ENCODE results near the gene ALAD. TPM values are rescaled to one million over a fixed set of nuclear protein-coding genes. Genes with fewer than 3 reads are reported as not detected.

Gene ALAD
- polyA plus RNA-seq, 1 experiment = 11.8 TPM

DNA sequence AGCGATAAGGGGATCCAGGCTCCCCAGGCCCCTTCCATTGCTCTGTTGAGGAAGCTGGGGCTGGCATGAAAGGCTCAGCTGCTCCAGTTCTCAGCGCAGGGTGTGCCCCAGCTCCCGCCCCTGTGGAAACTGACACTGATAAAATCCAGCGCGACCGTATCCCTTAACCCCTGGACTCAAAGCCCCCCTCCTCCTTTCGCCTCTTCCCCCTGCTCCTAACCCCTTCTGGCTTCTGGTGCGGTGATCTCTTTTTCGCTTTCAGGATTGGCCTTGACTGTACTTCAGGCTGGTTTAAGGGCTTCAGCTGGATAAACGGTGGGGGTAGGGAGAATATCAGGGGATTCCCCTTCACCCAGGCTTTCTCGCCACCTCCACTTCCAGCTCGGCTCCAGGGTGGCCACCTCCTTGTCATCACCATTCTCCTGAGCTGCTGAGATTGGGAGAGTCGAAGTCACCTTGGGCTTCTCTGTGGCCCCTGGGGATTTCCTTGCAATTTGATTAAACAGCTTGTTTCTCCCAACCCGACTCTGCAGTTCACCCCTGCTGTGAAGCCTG, 50.9 kb downstream of the ALAD start:
- ChIA-PET CTCF (no interaction called here), POLR2A (no interaction called here)
- Histone ChIP-seq H3K9me3 (ENCODE audit: control insufficient read depth, insufficient read depth, low read length) (no peaks in the 10 kb centered on the region), H3K27me3 (ENCODE audit: control insufficient read depth, insufficient read depth, low read length) (peaks cover 51% of the 10 kb centered on the region), H3K27ac (ENCODE audit: low read depth, low read length) (no peak overlapping the region), H3K4me3 (ENCODE audit: low read depth, low read length) (no peak overlapping the region)
- TF ChIP-seq, protein P1, sequence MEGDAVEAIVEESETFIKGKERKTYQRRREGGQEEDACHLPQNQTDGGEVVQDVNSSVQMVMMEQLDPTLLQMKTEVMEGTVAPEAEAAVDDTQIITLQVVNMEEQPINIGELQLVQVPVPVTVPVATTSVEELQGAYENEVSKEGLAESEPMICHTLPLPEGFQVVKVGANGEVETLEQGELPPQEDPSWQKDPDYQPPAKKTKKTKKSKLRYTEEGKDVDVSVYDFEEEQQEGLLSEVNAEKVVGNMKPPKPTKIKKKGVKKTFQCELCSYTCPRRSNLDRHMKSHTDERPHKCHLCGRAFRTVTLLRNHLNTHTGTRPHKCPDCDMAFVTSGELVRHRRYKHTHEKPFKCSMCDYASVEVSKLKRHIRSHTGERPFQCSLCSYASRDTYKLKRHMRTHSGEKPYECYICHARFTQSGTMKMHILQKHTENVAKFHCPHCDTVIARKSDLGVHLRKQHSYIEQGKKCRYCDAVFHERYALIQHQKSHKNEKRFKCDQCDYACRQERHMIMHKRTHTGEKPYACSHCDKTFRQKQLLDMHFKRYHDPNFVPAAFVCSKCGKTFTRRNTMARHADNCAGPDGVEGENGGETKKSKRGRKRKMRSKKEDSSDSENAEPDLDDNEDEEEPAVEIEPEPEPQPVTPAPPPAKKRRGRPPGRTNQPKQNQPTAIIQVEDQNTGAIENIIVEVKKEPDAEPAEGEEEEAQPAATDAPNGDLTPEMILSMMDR (IDR thresholded peaks at IDR 0.05; ENCODE audit: low read depth, low read length) = no peak
- no peak for DNase-seq (ENCODE audit: low read depth, low spot score)

DNA sequence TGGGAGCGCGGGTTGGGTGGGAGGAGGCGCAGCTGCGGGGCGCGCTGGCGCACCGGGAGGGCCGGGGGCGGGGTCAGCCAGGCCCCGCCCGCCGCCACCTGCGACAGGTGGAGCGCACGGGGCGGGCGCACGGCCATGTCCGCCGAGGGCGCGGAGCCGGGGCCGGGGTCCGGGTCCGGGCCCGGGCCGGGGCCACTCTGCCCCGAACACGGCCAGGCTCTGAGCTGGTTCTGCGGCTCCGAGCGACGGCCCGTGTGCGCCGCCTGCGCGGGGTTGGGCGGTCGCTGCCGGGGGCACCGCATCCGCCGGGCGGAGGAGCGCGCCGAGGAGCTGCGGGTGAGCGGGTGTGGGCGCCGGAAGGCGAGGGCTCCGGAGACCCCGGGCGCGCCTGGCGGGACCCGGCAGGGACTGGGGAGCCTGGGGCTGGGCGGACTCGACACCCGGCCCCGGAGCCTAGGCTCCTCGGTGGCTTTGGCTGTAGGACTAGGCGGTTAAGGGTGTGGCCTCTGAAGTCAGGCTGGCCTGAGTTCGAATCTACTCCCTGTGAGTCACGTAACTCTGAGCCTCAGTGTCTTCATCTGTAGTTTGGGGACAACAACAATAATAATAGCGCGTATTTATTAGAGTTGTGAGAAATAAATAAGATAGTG, 51.5 kb downstream of the ALAD start, which contains the start of gene BSPRY:
BSPRY (plus strand) TSS at position 97 of the 650 bp plus-strand sequence; CDS start at position 136, 39 bp downstream.
- Histone ChIP-seq H3K27me3 (ENCODE audit: control insufficient read depth, insufficient read depth, low read length) (peaks cover 50% of the 10 kb centered on the region), H3K4me3 (ENCODE audit: low read depth, low read length) (no peak within 1 kb of the TSS), H3K9me3 (ENCODE audit: control insufficient read depth, insufficient read depth, low read length) (no peaks in the 10 kb centered on the region), H3K27ac (ENCODE audit: low read depth, low read length) (no peak within 1 kb of the TSS)
- DNase-seq (ENCODE audit: low read depth, low spot score) = no peak
- CTCF ChIA-PET = no interaction called here
- TF ChIP-seq, protein P1 (IDR thresholded peaks at IDR 0.05; ENCODE audit: low read depth, low read length) = no peak
- POLR2A ChIA-PET = interaction anchor here (1.4 kb wide), 1 partner anchor 10 kb away, joined by 5 read pairs; the partner anchor contains the start of gene WDR31

DNA sequence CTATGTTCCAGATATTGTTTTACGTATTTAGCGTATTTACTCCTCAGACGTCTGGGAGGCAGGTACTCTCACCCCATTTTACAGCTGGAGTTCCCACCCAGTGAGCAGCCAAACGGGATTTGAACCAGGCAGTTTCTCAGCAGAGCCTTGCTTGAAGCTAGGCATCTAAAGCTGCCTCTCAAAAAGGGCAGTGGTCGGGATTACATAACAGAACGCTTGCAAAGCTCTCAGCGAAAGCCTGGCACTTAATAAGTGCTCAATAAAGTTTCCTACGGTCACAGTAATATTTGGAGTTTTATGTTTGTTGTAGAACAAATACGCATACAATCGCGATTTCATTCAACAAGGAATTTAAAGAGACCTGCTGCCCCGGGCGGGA, 52.0 kb downstream of the ALAD start:
- TF ChIP-seq, protein P1 (IDR thresholded peaks at IDR 0.05; ENCODE audit: low read depth, low read length) = no peak
- Histone ChIP-seq H3K4me3 (ENCODE audit: low read depth, low read length) (no peak overlapping the region), H3K9me3 (ENCODE audit: control insufficient read depth, insufficient read depth, low read length) (no peaks in the 10 kb centered on the region), H3K27ac (ENCODE audit: low read depth, low read length) (no peak overlapping the region), H3K27me3 (ENCODE audit: control insufficient read depth, insufficient read depth, low read length) (peaks cover 49% of the 10 kb centered on the region)
- ChIA-PET CTCF (interaction anchor here (0.9 kb wide), 1 partner anchor 9 kb away, joined by 3 read pairs; the partner anchor contains the start of gene WDR31), POLR2A (interaction anchor here (1.4 kb wide), 1 partner anchor 9 kb away, joined by 5 read pairs; the partner anchor contains the start of gene WDR31)
- no peak for DNase-seq (ENCODE audit: low read depth, low spot score)

DNA sequence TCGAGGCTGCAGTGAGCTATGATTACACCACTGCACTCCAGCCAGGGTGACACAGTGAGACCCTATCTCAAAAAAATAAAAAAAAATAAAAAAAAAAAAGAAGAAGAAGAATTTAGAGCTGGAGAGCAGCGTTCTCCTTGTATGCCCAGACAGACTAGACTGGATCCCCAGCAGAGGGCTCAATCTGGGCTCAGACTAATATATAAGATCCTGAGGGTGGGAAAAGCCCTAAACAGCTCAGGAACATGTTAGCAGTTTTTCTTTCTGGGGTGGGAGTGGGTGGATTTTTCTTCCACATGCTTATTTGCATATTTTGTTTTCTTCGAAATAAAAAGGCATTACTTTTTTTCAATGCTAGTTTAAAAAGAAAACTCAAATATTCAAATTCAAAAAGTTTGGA, 52.6 kb downstream of the ALAD start:
- H3K27ac ChIP-seq (ENCODE audit: low read depth, low read length) = no peak overlapping the region
- peaks cover 45% of the 10 kb centered on the region for H3K27me3 ChIP-seq (ENCODE audit: control insufficient read depth, insufficient read depth, low read length)
- CTCF ChIA-PET = interaction anchor here (0.9 kb wide), 1 partner anchor 9 kb away, joined by 3 read pairs; the partner anchor contains the start of gene WDR31
- POLR2A ChIA-PET = interaction anchor here (0.7 to 1.4 kb wide), 2 partner anchors 9 to 72 kb away, joined by 4 to 5 read pairs; partner anchors contain the start of gene WDR31
- DNase-seq (ENCODE audit: low read depth, low spot score) = no peak
- H3K4me3 ChIP-seq (ENCODE audit: low read depth, low read length) = no peak overlapping the region
- TF ChIP-seq, protein P1 (IDR thresholded peaks at IDR 0.05; ENCODE audit: low read depth, low read length) = no peak
- H3K9me3 ChIP-seq (ENCODE audit: control insufficient read depth, insufficient read depth, low read length) = no peaks in the 10 kb centered on the region

DNA sequence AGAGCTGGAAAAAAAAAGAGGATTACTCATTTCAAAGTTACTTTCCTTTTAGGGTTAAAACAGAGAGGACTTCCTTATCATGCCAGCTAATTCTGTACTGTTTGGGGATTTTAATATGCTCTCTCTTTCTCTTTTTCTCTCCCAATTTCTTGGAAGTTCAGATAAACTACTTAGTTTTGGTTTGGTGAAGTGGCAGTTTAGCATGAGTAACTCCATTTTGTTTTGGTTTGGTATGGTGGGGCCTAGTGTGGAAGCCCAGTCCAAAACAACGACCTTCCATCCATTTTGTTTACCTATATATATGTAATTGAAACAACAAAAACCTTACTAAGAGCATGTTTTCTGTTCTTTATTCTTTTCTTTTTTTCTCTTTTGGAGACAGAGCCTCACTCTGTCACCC, 55.4 kb downstream of the ALAD start:
- ChIA-PET POLR2A (no interaction called here), CTCF (interaction anchor here (1.6 kb wide), 1 partner anchor 71 kb away, joined by 3 read pairs; the partner anchor contains the start of genes CDC26 and PRPF4)
- TF ChIP-seq, protein P1 (IDR thresholded peaks at IDR 0.05; ENCODE audit: low read depth, low read length) = no peak

More for the DNA sequence above, 55.4 kb downstream of the ALAD start:
- H3K27me3 ChIP-seq (ENCODE audit: control insufficient read depth, insufficient read depth, low read length) = peaks cover 28% of the 10 kb centered on the region
- H3K4me3 ChIP-seq (ENCODE audit: low read depth, low read length) = no peak overlapping the region
- H3K9me3 ChIP-seq (ENCODE audit: control insufficient read depth, insufficient read depth, low read length) = no peaks in the 10 kb centered on the region
- DNase-seq (ENCODE audit: low read depth, low spot score) = no peak
- H3K27ac ChIP-seq (ENCODE audit: low read depth, low read length) = no peak overlapping the region
